Erythroblast (primary cell): Measurements from ENCODE around the gene B3GALT5.

Experiments used
- GATA1 ChIP-seq: IDR thresholded peaks from 2 replicates; pipeline ENCODE4 v1.6.1; 2011; ENCODE audit warnings: low read depth, mild to moderate bottlenecking, control low read depth, low read length, moderate library complexity
- POLR2A ChIP-seq: IDR thresholded peaks from 2 replicates; pipeline ENCODE4 v1.6.1; 2011; ENCODE audit warnings: mild to moderate bottlenecking, low read length

- TF ChIP-seq POLR2A (no peak), GATA1 (no peak)
Observed at GRCh38 chr21:39568361-39568760, 44.4 kb upstream of the B3GALT5 start.
